ENCODE measurements around the gene NUP133. TPM values are rescaled to one million over a fixed set of nuclear protein-coding genes. Genes with fewer than 3 reads are reported as not detected.

The NUP133 gene
- total RNA-seq, 4 donors from 2014 or later: 18.4 to 30.8 (median 23.7) TPM

DNA sequence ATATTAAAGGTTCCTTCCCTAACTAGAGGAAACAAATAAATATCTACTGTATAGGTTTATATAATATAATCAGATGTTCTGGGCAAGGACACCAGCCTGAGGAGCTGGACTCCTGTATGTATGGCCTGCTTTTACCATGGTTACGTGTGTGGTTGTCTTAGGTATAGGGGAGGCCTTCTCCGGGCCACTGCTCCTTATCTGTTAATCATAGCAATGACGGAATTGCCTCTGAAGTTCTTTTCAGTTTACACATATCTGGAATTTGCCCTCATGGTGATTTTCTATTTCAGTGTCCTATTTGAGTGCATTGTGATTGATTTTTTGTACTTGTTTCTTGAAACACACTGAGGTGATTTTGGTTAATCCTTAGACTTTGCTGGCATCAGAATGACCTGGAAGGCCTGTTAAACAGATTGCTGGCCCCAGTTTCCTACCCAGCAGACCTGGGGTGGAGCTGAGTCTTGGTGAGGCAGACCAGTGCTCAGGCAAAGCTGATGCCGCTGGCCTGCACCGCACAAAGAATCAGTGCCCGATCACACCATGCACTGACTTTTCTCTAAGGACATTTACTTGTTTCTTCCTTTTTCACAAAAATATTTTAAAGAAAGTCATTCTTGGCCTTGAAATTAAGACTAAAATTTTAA is 31.8 kb upstream of the NUP133 start:
- H3K36me3 ChIP-seq: peaks cover 0 to 68% of the 10 kb centered on the region in 2 donors
- ATAC-seq (no peak), DNase-seq (no peak)
- in situ Hi-C loops (cut with MboI; ENCODE audit: low sequenced_read_pairs in 4 of 4): no loop called here
- H3K27me3 ChIP-seq: no peaks in the 10 kb centered on the region
- no peaks in the 10 kb centered on the region for H3K9me3 ChIP-seq
- TF ChIP-seq, protein P1, sequence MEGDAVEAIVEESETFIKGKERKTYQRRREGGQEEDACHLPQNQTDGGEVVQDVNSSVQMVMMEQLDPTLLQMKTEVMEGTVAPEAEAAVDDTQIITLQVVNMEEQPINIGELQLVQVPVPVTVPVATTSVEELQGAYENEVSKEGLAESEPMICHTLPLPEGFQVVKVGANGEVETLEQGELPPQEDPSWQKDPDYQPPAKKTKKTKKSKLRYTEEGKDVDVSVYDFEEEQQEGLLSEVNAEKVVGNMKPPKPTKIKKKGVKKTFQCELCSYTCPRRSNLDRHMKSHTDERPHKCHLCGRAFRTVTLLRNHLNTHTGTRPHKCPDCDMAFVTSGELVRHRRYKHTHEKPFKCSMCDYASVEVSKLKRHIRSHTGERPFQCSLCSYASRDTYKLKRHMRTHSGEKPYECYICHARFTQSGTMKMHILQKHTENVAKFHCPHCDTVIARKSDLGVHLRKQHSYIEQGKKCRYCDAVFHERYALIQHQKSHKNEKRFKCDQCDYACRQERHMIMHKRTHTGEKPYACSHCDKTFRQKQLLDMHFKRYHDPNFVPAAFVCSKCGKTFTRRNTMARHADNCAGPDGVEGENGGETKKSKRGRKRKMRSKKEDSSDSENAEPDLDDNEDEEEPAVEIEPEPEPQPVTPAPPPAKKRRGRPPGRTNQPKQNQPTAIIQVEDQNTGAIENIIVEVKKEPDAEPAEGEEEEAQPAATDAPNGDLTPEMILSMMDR (IDR thresholded peaks at IDR 0.05 in 4 of 5, conservative IDR thresholded peaks at IDR 0.05 in 1 of 5): no peak
- no peak for TF ChIP-seq POLR2A (IDR thresholded peaks at IDR 0.05)
- H3K4me1 ChIP-seq: no peaks in the 10 kb centered on the region
- intact Hi-C loops (cut with DNase I; ENCODE audit: low total_unique reads): no loop called here
- H3K27ac ChIP-seq: no peak overlapping the region
- H3K4me3 ChIP-seq: no peak overlapping the region

DNA sequence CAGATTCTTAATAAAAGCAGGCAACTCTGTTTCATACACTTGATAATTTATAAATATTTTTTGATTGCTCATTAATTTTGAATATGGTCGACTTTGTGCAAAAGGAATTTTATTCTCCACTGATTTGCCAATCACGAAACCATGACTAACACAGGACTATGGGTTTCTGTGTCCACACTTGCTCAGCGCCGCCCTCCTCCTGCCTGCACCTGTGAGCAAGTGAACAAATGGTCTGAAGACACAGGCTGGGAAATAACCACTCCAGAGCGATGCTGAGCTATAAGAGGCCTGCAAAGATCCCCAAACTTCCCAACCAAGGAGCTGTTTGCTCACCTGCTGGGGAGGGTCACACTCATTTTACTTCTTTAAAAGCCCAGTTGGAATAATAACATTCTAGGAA is 30.8 kb upstream of the NUP133 start:
- peaks cover 0 to 68% of the 10 kb centered on the region in 2 donors for H3K36me3 ChIP-seq
- ATAC-seq: no peak
- H3K27me3 ChIP-seq: no peaks in the 10 kb centered on the region
- no peak overlapping the region for H3K4me3 ChIP-seq
- no peak for TF ChIP-seq POLR2A (IDR thresholded peaks at IDR 0.05)
- TF ChIP-seq, protein P1 (IDR thresholded peaks at IDR 0.05 in 4 of 5, conservative IDR thresholded peaks at IDR 0.05 in 1 of 5): no peak
- no peak overlapping the region for H3K27ac ChIP-seq
- in situ Hi-C loops (cut with MboI; ENCODE audit: low sequenced_read_pairs in 4 of 4) (no loop called here), intact Hi-C loops (cut with DNase I; ENCODE audit: low total_unique reads) (no loop called here)
- DNase-seq: no peak
- no peaks in the 10 kb centered on the region for H3K4me1 ChIP-seq
- no peaks in the 10 kb centered on the region for H3K9me3 ChIP-seq

DNA sequence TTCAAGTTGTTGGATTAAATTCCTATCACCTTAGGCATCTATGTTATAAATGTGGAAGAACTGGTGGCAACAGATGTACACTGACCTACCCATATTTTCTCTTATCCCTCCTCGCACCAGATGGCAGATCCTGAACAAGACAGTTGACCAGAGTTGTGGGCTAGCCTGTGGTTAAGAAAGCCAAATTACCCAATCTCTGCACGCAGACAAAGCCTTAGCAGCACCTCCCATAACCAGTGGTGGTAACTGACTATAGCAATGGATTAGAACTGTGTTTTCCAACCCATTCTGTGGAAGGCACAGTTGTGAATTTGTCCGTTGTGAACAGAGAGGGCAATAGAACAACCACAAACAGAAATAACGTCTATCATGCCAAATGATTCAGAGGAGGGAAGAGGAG is 29.8 kb upstream of the NUP133 start:
- H3K36me3 ChIP-seq: peaks cover 0 to 71% of the 10 kb centered on the region in 2 donors
- in situ Hi-C loops (cut with MboI; ENCODE audit: low sequenced_read_pairs in 4 of 4) (no loop called here), intact Hi-C loops (cut with DNase I; ENCODE audit: low total_unique reads) (no loop called here)
- ATAC-seq (no peak), DNase-seq (no peak)
- no peaks in the 10 kb centered on the region for H3K27me3 ChIP-seq
- no peak overlapping the region for H3K27ac ChIP-seq
- no peaks in the 10 kb centered on the region for H3K9me3 ChIP-seq
- H3K4me1 ChIP-seq: no peaks in the 10 kb centered on the region
- H3K4me3 ChIP-seq: no peak overlapping the region
- TF ChIP-seq, protein P1 (IDR thresholded peaks at IDR 0.05 in 4 of 5, conservative IDR thresholded peaks at IDR 0.05 in 1 of 5): no peak
- no peak for TF ChIP-seq POLR2A (IDR thresholded peaks at IDR 0.05)

DNA sequence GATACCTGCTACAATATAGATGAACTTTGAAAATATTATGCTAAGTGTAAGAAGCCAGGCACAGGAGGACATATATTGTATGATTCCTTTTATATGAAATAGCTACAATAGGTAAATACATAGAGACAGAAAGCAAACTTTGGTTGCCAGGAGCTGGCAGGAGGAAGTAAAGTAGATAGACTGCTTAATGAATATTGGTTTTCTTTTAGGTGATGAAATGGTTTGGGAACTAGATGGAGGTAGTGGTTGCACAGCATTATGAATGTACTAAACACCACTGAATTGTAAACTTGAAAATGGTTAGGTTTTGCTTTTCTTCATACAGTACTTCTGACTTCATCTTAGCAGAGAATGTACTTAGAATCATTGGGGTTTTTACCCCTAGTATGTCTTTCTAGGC is 28.8 kb upstream of the NUP133 start:
- in situ Hi-C loops (cut with MboI; ENCODE audit: low sequenced_read_pairs in 4 of 4): no loop called here
- Histone ChIP-seq H3K4me3 (no peak overlapping the region), H3K9me3 (no peaks in the 10 kb centered on the region), H3K27ac (no peak overlapping the region), H3K4me1 (no peaks in the 10 kb centered on the region), H3K27me3 (no peaks in the 10 kb centered on the region), H3K36me3 (peaks cover 0 to 77% of the 10 kb centered on the region in 2 donors)
- ATAC-seq: no peak
- DNase-seq: no peak
- intact Hi-C loops (cut with DNase I; ENCODE audit: low total_unique reads): no loop called here
- TF ChIP-seq, protein P1 (IDR thresholded peaks at IDR 0.05 in 4 of 5, conservative IDR thresholded peaks at IDR 0.05 in 1 of 5): no peak
- TF ChIP-seq POLR2A (IDR thresholded peaks at IDR 0.05): no peak

DNA sequence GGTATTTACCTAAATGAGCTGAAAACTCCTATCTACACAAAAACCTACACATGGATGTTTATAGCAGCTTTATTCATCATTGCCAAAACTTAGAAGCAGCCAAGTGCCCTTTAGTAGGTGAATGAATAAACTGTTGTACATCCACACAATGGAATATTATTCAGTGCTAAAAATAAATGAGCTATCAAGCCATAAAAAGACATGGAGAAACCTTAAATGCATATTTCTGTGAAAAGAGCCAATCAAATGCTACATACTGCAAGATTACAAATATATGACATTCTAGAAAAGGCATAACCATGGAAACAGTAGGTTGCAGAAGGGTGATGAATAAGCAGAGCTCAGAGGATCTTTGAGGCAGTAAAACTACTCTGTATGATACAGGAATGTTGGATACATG is 27.1 kb upstream of the NUP133 start:
- in situ Hi-C loops (cut with MboI; ENCODE audit: low sequenced_read_pairs in 4 of 4) (no loop called here), intact Hi-C loops (cut with DNase I; ENCODE audit: low total_unique reads) (no loop called here)
- no peak for TF ChIP-seq POLR2A (IDR thresholded peaks at IDR 0.05)
- TF ChIP-seq, protein P1 (IDR thresholded peaks at IDR 0.05 in 4 of 5, conservative IDR thresholded peaks at IDR 0.05 in 1 of 5): no peak
- no peaks in the 10 kb centered on the region for H3K27me3 ChIP-seq
- no peaks in the 10 kb centered on the region for H3K9me3 ChIP-seq
- no peak overlapping the region for H3K27ac ChIP-seq
- no peaks in the 10 kb centered on the region for H3K4me1 ChIP-seq
- no peak overlapping the region for H3K4me3 ChIP-seq
- peaks cover 0 to 65% of the 10 kb centered on the region in 2 donors for H3K36me3 ChIP-seq
- no peak for DNase-seq
- ATAC-seq: no peak

Data from gastrocnemius medialis (tissue), 4 donors.